Chondrocyte (in vitro differentiated cells): ENCODE results near the gene DNM3. TPM values are rescaled to one million over a fixed set of nuclear protein-coding genes. Genes with fewer than 3 reads are reported as not detected.

ENCODE experiments used
- DNase-seq: peaks from one replicate; pipeline ENCODE4 v3.0.0; 2021; ENCODE audit warnings: mixed read lengths, low spot score
- H3K27ac Mint-ChIP-seq: one replicate; pipeline ENCODE4 v1.8.0; 2021; ENCODE audit warnings: mild to moderate bottlenecking, moderate library complexity, mixed read lengths; ENCODE audit not compliant: unreplicated experiment
- H3K27me3 Mint-ChIP-seq: 2 replicates; pipeline ENCODE4 v1.8.0; 2021; ENCODE audit warnings: low read depth, mixed read lengths
- H3K36me3 Mint-ChIP-seq: 2 replicates; pipeline ENCODE4 v1.8.0; 2021; ENCODE audit warnings: low read depth, mixed read lengths
- H3K4me1 Mint-ChIP-seq: 2 replicates; pipeline ENCODE4 v1.8.0; 2021; ENCODE audit warnings: low read depth, mild to moderate bottlenecking, mixed read lengths
- H3K4me3 Mint-ChIP-seq: one replicate; pipeline ENCODE4 v1.8.0; 2021; ENCODE audit warnings: mild to moderate bottlenecking, moderate library complexity, mixed read lengths; ENCODE audit not compliant: unreplicated experiment
- H3K9me3 Mint-ChIP-seq: 2 replicates; pipeline ENCODE4 v1.8.0; 2021; ENCODE audit warnings: low read depth, mixed read lengths
- CTCF ChIP-seq: fragments of 200-600 bp; sonication (generic); IDR thresholded peaks from 2 replicates; pipeline ENCODE4 v1.5.0; 2021; ENCODE audit warnings: antibody characterized with exemption, mild to moderate bottlenecking, moderate library complexity
- total RNA-seq: library from RNA; stranded (reverse); gene quantifications from 3 replicates; pipeline ENCODE4 v1.2.1, GENCODE V29; 2021

DNM3 gene
- total RNA-seq, 1 donor from 2014 or later: 12.4 TPM

DNA sequence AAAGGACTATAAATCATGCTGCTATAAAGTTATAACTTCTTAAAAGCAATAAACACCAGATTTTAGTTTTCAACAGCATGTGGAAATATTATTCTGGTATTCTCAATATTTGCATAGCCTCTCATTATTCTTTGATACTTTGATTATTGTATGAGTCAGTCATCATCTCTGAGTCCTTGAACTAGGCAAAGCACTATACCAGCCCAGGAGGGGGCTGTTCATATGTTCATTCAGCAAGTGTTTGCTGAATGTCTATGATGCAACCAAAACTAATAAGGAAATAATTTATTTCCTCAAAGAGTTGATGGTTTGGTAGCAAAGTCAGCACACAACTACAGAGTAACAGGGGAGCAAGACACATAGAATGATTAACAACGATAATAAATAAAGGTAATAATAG is 403.6 kb downstream of the DNM3 start:
- Mint-ChIP-seq H3K36me3 (no peaks in the 10 kb centered on the region), H3K27me3 (no peaks in the 10 kb centered on the region), H3K27ac (no peak overlapping the region), H3K4me3 (no peak overlapping the region), H3K9me3 (peaks cover 2% of the 10 kb centered on the region), H3K4me1 (peaks cover 21% of the 10 kb centered on the region)
- DNase-seq: no peak
- no peak for TF ChIP-seq CTCF

- no peak for TF ChIP-seq CTCF
- DNase-seq: no peak
- Mint-ChIP-seq H3K36me3 (no peaks in the 10 kb centered on the region), H3K27me3 (no peaks in the 10 kb centered on the region), H3K4me3 (no peak overlapping the region), H3K27ac (no peak overlapping the region), H3K9me3 (peaks cover 9% of the 10 kb centered on the region), H3K4me1 (peaks cover 28% of the 10 kb centered on the region)
Measured at GRCh38 chr1:172245788-172246187, 404.5 kb downstream of the DNM3 start.

GRCh38 chr1:172246521-172247390 is 405.5 kb downstream of the DNM3 start:
- TF ChIP-seq CTCF: no peak
- Mint-ChIP-seq H3K4me3 (no peak overlapping the region), H3K9me3 (peaks cover 9% of the 10 kb centered on the region), H3K27ac (no peak overlapping the region), H3K36me3 (no peaks in the 10 kb centered on the region), H3K27me3 (no peaks in the 10 kb centered on the region), H3K4me1 (peaks cover 36% of the 10 kb centered on the region)
- no peak for DNase-seq

GRCh38 chr1:172251486-172251885 is 410.2 kb downstream of the DNM3 start:
- H3K27ac Mint-ChIP-seq: peak overlapping the region; percentile 43
- H3K9me3 Mint-ChIP-seq: peaks cover 14% of the 10 kb centered on the region
- no peak for TF ChIP-seq CTCF
- no peaks in the 10 kb centered on the region for H3K27me3 Mint-ChIP-seq
- peaks cover 74% of the 10 kb centered on the region for H3K4me1 Mint-ChIP-seq
- no peak for DNase-seq
- H3K36me3 Mint-ChIP-seq: no peaks in the 10 kb centered on the region
- no peak overlapping the region for H3K4me3 Mint-ChIP-seq

DNA sequence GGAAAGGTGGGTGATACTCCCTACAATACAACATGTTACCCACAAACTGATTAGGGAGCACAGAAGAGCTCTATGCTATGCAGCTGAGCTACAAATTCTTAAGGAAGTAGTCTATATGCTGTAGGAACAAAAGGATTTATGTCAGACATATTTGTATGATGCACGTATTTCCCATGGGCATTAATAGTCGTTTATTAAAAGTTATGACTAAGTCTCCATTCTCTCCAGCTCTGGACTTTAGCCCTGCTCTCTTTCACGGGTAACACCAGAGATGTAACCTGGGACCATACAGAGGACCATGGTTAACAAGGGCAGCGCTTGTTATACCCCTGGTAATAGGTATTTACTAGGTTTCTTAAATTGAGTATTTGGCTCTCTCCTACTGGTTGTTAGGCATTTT is 411.0 kb downstream of the DNM3 start:
- Mint-ChIP-seq H3K27me3 (no peaks in the 10 kb centered on the region), H3K36me3 (no peaks in the 10 kb centered on the region), H3K4me3 (no peak overlapping the region), H3K9me3 (peaks cover 14% of the 10 kb centered on the region), H3K4me1 (peaks cover 73% of the 10 kb centered on the region), H3K27ac (no peak overlapping the region)
- no peak for DNase-seq
- TF ChIP-seq CTCF: no peak
